WTC11 (cell line): Measurements from ENCODE around the gene NHSL1. TPM values are rescaled to one million over a fixed set of nuclear protein-coding genes. Genes with fewer than 3 reads are reported as not detected.

ENCODE experiments used
- ATAC-seq: fragments of 200-7000 bp; cut with Tn5 transposase; 2 replicates; pipeline ENCODE4 v1.10.0; 2021; ENCODE audit warnings: mild to moderate bottlenecking, moderate library complexity
- CTCF ChIA-PET: fragments of 300-600 bp; sonication (Branson Sonifier 250); formaldehyde crosslinking; loops from one replicate; lab custom pipeline; 2021; ENCODE audit warnings: antibody characterized with exemption; lab: Charles Lee
- POLR2A ChIA-PET: fragments of 350-600 bp; sonication (Branson Sonifier 250); formaldehyde crosslinking; loops from one replicate; lab custom pipeline; 2021; ENCODE audit warnings: antibody characterized with exemption; lab: Charles Lee
- DNase-seq: peaks from one replicate; pipeline ENCODE4 v3.0.0; 2021; ENCODE audit warnings: low spot score
- H3K27ac Mint-ChIP-seq: 2 replicates; pipeline ENCODE4 v1.8.0; 2021; ENCODE audit warnings: mixed read lengths
- H3K27me3 Mint-ChIP-seq: 2 replicates; pipeline ENCODE4 v1.8.0; 2021; ENCODE audit warnings: low read depth, mild to moderate bottlenecking, moderate library complexity, mixed read lengths
- H3K36me3 Mint-ChIP-seq: 2 replicates; pipeline ENCODE4 v1.8.0; 2021; ENCODE audit warnings: mixed read lengths
- H3K4me1 Mint-ChIP-seq: 2 replicates; pipeline ENCODE4 v1.8.0; 2022; ENCODE audit warnings: mixed read lengths
- H3K4me3 Mint-ChIP-seq: 2 replicates; pipeline ENCODE4 v1.8.0; 2021; ENCODE audit warnings: mild to moderate bottlenecking, moderate library complexity, mixed read lengths
- H3K9me3 Mint-ChIP-seq: 2 replicates; pipeline ENCODE4 v1.8.0; 2021; ENCODE audit warnings: mixed read lengths
- AFF4 ChIP-seq: sonication (generic); formaldehyde crosslinking; IDR thresholded peaks from 2 replicates; pipeline ENCODE4 v1.8.1; 2023; ENCODE audit warnings: mild to moderate bottlenecking, missing genetic modification reagents, borderline replicate concordance
- CREB1 ChIP-seq: sonication (generic); formaldehyde crosslinking; IDR thresholded peaks from 2 replicates; pipeline ENCODE4 v1.8.0; 2023; ENCODE audit warnings: mild to moderate bottlenecking, missing genetic modification reagents
- EMX1 ChIP-seq: fragments of 250-450 bp; sonication (Bioruptor Pico); IDR thresholded peaks from 2 replicates; pipeline ENCODE4 v1.8.0; 2021; ENCODE audit warnings: mild to moderate bottlenecking
- ERG ChIP-seq: fragments of 250-450 bp; sonication (Bioruptor Pico); IDR thresholded peaks from 2 replicates; pipeline ENCODE4 v1.8.0; 2021; ENCODE audit warnings: mild to moderate bottlenecking
- FOXK1 ChIP-seq: sonication (generic); formaldehyde crosslinking; IDR thresholded peaks from 2 replicates; pipeline ENCODE4 v1.8.0; 2022; ENCODE audit warnings: mild to moderate bottlenecking, moderate library complexity, missing genetic modification reagents
- FOXP1 ChIP-seq: sonication (generic); formaldehyde crosslinking; IDR thresholded peaks from 2 replicates; pipeline ENCODE4 v1.8.0; 2022; ENCODE audit warnings: missing genetic modification reagents, mild to moderate bottlenecking, moderate library complexity, borderline replicate concordance
- MXD4 ChIP-seq: fragments of 250-450 bp; sonication (Bioruptor Pico); IDR thresholded peaks from 2 replicates; pipeline ENCODE4 v1.8.0; 2021; ENCODE audit warnings: mild to moderate bottlenecking, moderate library complexity, borderline replicate concordance
- NFE2L1 ChIP-seq: sonication (generic); formaldehyde crosslinking; IDR thresholded peaks from 2 replicates; pipeline ENCODE4 v1.8.1; 2023; ENCODE audit warnings: missing genetic modification reagents
- NFYB ChIP-seq: sonication (generic); formaldehyde crosslinking; conservative IDR thresholded peaks from 2 replicates; pipeline ENCODE4 v1.8.0; 2022; ENCODE audit warnings: low read depth, missing genetic modification reagents
- NR3C1 ChIP-seq: sonication (generic); formaldehyde crosslinking; conservative IDR thresholded peaks from 2 replicates; pipeline ENCODE4 v1.8.1; 2023; ENCODE audit warnings: low read depth, mild to moderate bottlenecking, missing genetic modification reagents
- PRRX2 ChIP-seq: fragments of 250-450 bp; sonication (Bioruptor Pico); IDR thresholded peaks from 2 replicates; pipeline ENCODE4 v1.8.0; 2021; ENCODE audit warnings: mild to moderate bottlenecking
- SOX15 ChIP-seq: fragments of 250-450 bp; sonication (Bioruptor Pico); IDR thresholded peaks from 2 replicates; pipeline ENCODE4 v1.9.0; 2021; ENCODE audit warnings: mild to moderate bottlenecking
- TCF7 ChIP-seq: sonication (generic); formaldehyde crosslinking; IDR thresholded peaks from 2 replicates; pipeline ENCODE4 v1.8.0; 2022; ENCODE audit warnings: mild to moderate bottlenecking, low read depth, missing genetic modification reagents, moderate library complexity
- TEAD4 ChIP-seq: sonication (generic); formaldehyde crosslinking; IDR thresholded peaks from 2 replicates; pipeline ENCODE4 v1.8.0; 2022; ENCODE audit warnings: mild to moderate bottlenecking, missing genetic modification reagents
- ZNF138 ChIP-seq: sonication (generic); formaldehyde crosslinking; conservative IDR thresholded peaks from 2 replicates; pipeline ENCODE4 v1.8.1; 2022; ENCODE audit warnings: mild to moderate bottlenecking, moderate library complexity, missing genetic modification reagents
- ZNF232 ChIP-seq: sonication (generic); formaldehyde crosslinking; IDR thresholded peaks from 2 replicates; pipeline ENCODE4 v1.8.0; 2022; ENCODE audit warnings: mild to moderate bottlenecking, missing genetic modification reagents
- ZNF423 ChIP-seq: fragments of 250-450 bp; sonication (Bioruptor Pico); IDR thresholded peaks from 2 replicates; pipeline ENCODE4 v2.1.2; 2022; ENCODE audit warnings: mild to moderate bottlenecking, moderate library complexity
- total RNA-seq: library from RNA; stranded (reverse); gene quantifications from 3 replicates; pipeline ENCODE4 v1.2.3, GENCODE V29; 2021
- TF ChIP-seq, protein P1 (sequence below): fragments of 250-450 bp; sonication (Bioruptor Pico); IDR thresholded peaks from 2 replicates; pipeline ENCODE4 v1.9.0; 2021; ENCODE audit warnings: mild to moderate bottlenecking, borderline replicate concordance
- TF ChIP-seq, protein P2 (sequence below): sonication (generic); formaldehyde crosslinking; IDR thresholded peaks from 2 replicates; pipeline ENCODE4 v1.8.0; 2022; ENCODE audit warnings: mild to moderate bottlenecking, missing genetic modification reagents
- TF ChIP-seq, protein P3 (sequence below): sonication (generic); formaldehyde crosslinking; IDR thresholded peaks from 2 replicates; pipeline ENCODE4 v1.8.1; 2022; ENCODE audit warnings: missing genetic modification reagents, borderline replicate concordance
- TF ChIP-seq, protein P4 (sequence below): sonication (generic); formaldehyde crosslinking; IDR thresholded peaks from 2 replicates; pipeline ENCODE4 v1.8.1; 2023; ENCODE audit warnings: mild to moderate bottlenecking, missing genetic modification reagents, moderate library complexity
- TF ChIP-seq, protein P5 (sequence below): fragments of 250-450 bp; sonication (Bioruptor Pico); IDR thresholded peaks from 2 replicates; pipeline ENCODE4 v1.9.0; 2021; ENCODE audit warnings: mild to moderate bottlenecking

The NHSL1 gene
- total RNA-seq, 1 experiment from 2014 or later, result 31.1 TPM

- Mint-ChIP-seq H3K4me3 (no peak overlapping the region), H3K36me3 (no peaks in the 10 kb centered on the region), H3K4me1 (peaks cover 23% of the 10 kb centered on the region)
- POLR2A ChIA-PET, result no interaction called here
- TF ChIP-seq, protein P1, sequence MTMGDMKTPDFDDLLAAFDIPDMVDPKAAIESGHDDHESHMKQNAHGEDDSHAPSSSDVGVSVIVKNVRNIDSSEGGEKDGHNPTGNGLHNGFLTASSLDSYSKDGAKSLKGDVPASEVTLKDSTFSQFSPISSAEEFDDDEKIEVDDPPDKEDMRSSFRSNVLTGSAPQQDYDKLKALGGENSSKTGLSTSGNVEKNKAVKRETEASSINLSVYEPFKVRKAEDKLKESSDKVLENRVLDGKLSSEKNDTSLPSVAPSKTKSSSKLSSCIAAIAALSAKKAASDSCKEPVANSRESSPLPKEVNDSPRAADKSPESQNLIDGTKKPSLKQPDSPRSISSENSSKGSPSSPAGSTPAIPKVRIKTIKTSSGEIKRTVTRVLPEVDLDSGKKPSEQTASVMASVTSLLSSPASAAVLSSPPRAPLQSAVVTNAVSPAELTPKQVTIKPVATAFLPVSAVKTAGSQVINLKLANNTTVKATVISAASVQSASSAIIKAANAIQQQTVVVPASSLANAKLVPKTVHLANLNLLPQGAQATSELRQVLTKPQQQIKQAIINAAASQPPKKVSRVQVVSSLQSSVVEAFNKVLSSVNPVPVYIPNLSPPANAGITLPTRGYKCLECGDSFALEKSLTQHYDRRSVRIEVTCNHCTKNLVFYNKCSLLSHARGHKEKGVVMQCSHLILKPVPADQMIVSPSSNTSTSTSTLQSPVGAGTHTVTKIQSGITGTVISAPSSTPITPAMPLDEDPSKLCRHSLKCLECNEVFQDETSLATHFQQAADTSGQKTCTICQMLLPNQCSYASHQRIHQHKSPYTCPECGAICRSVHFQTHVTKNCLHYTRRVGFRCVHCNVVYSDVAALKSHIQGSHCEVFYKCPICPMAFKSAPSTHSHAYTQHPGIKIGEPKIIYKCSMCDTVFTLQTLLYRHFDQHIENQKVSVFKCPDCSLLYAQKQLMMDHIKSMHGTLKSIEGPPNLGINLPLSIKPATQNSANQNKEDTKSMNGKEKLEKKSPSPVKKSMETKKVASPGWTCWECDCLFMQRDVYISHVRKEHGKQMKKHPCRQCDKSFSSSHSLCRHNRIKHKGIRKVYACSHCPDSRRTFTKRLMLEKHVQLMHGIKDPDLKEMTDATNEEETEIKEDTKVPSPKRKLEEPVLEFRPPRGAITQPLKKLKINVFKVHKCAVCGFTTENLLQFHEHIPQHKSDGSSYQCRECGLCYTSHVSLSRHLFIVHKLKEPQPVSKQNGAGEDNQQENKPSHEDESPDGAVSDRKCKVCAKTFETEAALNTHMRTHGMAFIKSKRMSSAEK (CRISPR knock-in tag), result no peak
- TF ChIP-seq, protein P2, sequence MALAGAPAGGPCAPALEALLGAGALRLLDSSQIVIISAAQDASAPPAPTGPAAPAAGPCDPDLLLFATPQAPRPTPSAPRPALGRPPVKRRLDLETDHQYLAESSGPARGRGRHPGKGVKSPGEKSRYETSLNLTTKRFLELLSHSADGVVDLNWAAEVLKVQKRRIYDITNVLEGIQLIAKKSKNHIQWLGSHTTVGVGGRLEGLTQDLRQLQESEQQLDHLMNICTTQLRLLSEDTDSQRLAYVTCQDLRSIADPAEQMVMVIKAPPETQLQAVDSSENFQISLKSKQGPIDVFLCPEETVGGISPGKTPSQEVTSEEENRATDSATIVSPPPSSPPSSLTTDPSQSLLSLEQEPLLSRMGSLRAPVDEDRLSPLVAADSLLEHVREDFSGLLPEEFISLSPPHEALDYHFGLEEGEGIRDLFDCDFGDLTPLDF (CRISPR knock-in tag), result no peak
- TF ChIP-seq ZNF232 (CRISPR knock-in tag), result no peak
- TF ChIP-seq NFE2L1 (CRISPR knock-in tag), result no peak
- TF ChIP-seq PRRX2 (CRISPR knock-in tag), result no peak
- TF ChIP-seq FOXP1 (CRISPR knock-in tag), result no peak
- no peak for TF ChIP-seq NFYB (CRISPR knock-in tag)
- TF ChIP-seq FOXK1 (CRISPR knock-in tag), result no peak
- TF ChIP-seq NR3C1, result no peak
- TF ChIP-seq ZNF423, result no peak
- TF ChIP-seq, protein P3, sequence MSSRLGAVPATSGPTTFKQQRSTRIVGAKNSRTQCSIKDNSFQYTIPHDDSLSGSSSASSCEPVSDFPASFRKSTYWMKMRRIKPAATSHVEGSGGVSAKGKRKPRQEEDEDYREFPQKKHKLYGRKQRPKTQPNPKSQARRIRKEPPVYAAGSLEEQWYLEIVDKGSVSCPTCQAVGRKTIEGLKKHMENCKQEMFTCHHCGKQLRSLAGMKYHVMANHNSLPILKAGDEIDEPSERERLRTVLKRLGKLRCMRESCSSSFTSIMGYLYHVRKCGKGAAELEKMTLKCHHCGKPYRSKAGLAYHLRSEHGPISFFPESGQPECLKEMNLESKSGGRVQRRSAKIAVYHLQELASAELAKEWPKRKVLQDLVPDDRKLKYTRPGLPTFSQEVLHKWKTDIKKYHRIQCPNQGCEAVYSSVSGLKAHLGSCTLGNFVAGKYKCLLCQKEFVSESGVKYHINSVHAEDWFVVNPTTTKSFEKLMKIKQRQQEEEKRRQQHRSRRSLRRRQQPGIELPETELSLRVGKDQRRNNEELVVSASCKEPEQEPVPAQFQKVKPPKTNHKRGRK, result no peak
- TF ChIP-seq ZNF138 (CRISPR knock-in tag), result no peak
- TF ChIP-seq, all 79 proteins: peak for 0
- H3K9me3 Mint-ChIP-seq, result no peaks in the 10 kb centered on the region
- DNase-seq (no peak), ATAC-seq (no peak)
- no peak overlapping the region for H3K27ac Mint-ChIP-seq
- H3K27me3 Mint-ChIP-seq, result no peaks in the 10 kb centered on the region
- CTCF ChIA-PET, result no interaction called here
These were observed 122.3 kb downstream of the NHSL1 start for GRCh38 chr6:138377042-138377441.

GRCh38 chr6:138374815-138375214 lies 124.5 kb downstream of the NHSL1 start:
- no peaks in the 10 kb centered on the region for H3K36me3 Mint-ChIP-seq
- peaks cover 39% of the 10 kb centered on the region for H3K4me1 Mint-ChIP-seq

More at GRCh38 chr6:138374815-138375214, 124.5 kb downstream of the NHSL1 start:
- Mint-ChIP-seq H3K9me3 (no peaks in the 10 kb centered on the region), H3K4me3 (no peak overlapping the region), H3K27me3 (no peaks in the 10 kb centered on the region), H3K27ac (no peak overlapping the region)
- CTCF ChIA-PET, result no interaction called here
- DNase-seq (no peak), ATAC-seq (no peak)
- TF ChIP-seq, protein P4, sequence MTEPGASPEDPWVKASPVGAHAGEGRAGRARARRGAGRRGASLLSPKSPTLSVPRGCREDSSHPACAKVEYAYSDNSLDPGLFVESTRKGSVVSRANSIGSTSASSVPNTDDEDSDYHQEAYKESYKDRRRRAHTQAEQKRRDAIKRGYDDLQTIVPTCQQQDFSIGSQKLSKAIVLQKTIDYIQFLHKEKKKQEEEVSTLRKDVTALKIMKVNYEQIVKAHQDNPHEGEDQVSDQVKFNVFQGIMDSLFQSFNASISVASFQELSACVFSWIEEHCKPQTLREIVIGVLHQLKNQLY (CRISPR knock-in tag), result no peak
- TF ChIP-seq SOX15 (CRISPR knock-in tag), result no peak
- TF ChIP-seq CREB1 (CRISPR knock-in tag), result no peak
- TF ChIP-seq, protein P5, sequence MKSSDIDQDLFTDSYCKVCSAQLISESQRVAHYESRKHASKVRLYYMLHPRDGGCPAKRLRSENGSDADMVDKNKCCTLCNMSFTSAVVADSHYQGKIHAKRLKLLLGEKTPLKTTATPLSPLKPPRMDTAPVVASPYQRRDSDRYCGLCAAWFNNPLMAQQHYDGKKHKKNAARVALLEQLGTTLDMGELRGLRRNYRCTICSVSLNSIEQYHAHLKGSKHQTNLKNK (CRISPR knock-in tag), result no peak
- TF ChIP-seq TCF7 (CRISPR knock-in tag), result no peak
- TF ChIP-seq MXD4, result no peak
- no peak for TF ChIP-seq EMX1 (CRISPR knock-in tag)
- no peak for TF ChIP-seq AFF4 (CRISPR knock-in tag)
- TF ChIP-seq TEAD4 (CRISPR knock-in tag), result no peak
- TF ChIP-seq ERG (CRISPR knock-in tag), result no peak
- POLR2A ChIA-PET, result no interaction called here
